Erythroblast (primary cell): ENCODE measurements around the gene CDC37.

Source experiments
- GATA1 ChIP-seq: IDR thresholded peaks from 2 replicates; pipeline ENCODE4 v1.6.1; 2011; ENCODE audit warnings: low read depth, mild to moderate bottlenecking, control low read depth, low read length, moderate library complexity
- POLR2A ChIP-seq: IDR thresholded peaks from 2 replicates; pipeline ENCODE4 v1.6.1; 2011; ENCODE audit warnings: mild to moderate bottlenecking, low read length

GRCh38 chr19:10395003-10395402 is 8.3 kb downstream of the CDC37 start:
- TF ChIP-seq POLR2A (no peak), GATA1 (no peak)
